AG08396 (cell line): ENCODE results near the gene CAMKK2.
"Not testable (repeated sequence)": the region's sequence is repeated elsewhere in the genome, so short reads cannot be mapped to it uniquely, and the experiment has no call there.

Source experiments
- DNase-seq: peaks from one replicate; pipeline ENCODE4 v3.0.0; 2012; ENCODE audit warnings: low spot score, mixed read lengths

CAMKK2 gene

DNA sequence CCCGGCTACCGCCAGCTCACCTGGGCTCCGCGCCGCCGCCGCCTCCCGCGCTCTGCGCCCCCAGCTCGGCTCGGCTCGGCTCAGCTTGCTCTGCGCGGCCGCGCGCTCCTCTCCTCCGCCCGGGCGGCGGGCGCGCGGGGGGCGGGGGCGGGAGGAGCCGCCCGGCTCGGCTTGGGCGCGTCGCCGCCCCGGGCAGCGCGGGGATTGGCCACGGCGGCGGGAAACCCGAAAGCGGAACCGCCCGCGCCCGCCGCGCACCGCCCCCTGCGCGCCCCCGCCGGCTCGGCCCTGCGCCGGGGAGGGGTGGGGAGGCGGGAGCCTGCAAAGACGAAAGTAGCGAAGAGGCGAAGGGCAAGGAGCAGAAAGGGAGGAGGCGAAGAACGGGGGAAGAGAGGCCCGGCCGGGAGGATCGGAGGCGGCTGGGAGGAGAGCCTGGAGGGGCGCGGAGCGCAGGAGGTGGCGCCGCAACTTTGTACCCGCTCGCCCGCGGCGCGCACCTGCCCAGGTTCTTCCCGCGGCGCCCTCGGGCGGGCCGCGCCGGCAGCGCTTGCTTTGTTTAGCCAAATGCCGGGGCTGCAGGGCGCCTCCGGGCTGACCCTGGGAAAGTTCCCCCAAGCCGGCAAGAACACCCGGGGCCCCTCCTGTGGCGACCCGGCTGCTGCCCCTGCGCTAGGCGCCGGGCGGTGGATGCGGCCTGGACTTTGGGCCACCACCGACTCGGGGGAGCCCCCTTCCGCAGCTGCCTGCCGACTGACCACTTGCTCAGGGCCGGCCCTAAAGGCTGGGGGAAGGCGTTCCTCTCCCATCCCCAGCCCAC, at the start of gene CAMKK2:
Gene CAMKK2, minus strand, starts transcription at position 92 of the 817 bp plus-strand sequence. CDS start 22,183 bp downstream, outside the sequence.
- DNase-seq: peak; percentile 98

DNA sequence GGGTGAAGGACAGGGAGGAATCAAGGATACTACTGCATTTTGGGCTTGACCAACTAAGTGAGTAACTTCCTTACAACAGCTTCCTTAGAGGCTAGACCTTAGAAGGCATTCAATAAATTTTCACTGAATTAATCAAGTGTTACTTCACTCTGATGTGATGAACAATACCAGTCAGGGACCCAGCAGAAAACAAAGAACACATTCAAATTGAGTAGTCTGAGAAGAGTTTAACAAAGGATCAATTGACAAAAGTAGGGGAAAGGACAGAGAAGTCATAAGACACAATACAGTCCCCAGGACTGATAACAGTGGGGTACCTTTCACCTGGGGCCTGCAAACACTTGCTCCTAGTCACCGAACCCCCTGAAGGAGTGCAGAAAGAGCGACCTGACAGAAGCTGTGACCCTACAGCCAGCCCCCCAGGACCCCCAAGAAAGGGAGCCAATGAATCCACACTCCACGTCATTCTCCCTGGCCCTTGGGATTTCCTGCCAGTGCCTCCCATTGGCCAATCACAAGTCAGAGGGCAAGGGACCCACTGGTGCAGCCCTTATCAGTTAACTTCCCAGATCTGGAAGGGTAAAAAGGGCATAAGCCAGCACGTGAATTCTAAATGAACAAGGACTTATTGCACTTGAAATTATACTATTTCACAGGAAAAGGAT, 48.8 kb upstream of the CAMKK2 start:
- DNase-seq: no peak

DNA sequence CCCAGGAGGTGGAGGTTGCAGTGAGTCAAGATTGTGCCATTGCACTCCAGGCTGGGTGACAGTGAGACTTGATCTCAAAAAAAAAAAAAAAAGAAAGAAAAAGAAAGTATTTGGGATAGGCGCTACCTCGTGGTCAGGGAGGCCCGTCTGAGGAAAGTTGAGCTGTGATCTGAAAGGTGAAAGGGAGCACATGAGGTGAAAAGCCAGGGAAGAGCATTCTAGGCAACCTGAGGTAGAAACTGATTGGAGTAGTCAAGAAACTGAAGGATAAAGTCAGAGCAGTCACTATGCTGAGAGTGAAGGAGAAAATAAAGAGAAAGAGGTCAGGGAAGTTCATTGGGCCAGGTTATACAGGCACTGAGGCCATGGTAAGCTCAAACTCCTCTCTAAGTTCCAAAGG, 48.0 kb upstream of the CAMKK2 start:
- DNase-seq: no peak

DNA sequence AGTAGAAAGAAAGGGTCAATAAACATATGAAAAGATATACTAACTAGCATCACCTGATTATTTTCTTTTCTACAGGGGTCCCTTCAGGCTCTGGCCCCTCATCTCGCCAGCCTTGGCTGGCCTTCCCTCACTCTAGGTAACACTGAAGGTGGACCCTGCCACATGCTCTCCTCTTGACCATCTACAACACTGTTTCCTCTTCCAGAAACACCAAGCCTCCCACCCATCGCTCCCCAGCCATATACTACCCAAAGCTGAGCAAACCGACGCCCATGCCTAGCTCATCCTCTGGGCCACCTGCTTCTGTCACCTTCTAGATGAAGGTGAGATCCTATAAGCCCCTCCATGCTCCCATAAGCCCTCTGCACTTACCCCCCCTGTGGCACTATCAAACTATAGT, 40.9 kb upstream of the CAMKK2 start:
- DNase-seq: no peak

DNA sequence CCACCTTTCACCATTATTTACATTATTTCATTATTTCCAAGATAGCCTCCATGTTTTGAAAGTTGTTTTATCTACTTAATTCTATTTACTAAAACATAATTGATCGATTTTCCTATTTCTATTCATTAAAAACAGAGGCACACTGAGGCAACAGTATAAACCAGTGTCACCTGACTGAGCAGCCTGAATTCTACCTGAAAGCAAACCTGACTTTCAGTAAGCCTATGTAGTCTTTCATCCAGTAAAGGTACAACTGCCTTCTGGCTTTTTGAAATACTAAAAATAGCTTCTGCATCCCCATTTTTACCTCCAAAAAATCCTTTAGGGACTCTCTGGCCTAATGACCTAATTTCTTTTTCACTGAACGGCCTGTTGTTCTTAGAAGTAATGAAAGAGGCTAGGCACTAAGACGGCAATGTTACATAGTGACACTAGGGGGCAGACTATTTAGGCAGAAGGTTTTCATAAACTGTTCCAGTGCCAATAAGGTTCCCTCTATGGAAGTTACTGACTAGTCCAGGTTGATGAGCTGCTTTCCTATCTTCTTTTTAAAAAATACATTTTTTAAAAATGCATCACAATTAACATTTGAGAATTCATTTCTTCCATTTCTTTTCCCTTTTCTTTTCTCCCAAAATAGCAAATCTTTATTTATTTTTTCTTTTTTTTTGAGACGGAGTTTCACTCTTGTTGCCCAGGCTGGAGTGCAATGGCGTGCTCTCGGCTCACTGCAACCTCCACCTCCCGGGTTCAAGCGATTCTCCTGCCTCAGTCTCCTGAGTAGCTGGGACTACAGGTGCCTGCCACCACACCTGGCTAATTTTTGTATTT, 38.2 kb upstream of the CAMKK2 start:
- DNase-seq: peak; percentile 63

DNA sequence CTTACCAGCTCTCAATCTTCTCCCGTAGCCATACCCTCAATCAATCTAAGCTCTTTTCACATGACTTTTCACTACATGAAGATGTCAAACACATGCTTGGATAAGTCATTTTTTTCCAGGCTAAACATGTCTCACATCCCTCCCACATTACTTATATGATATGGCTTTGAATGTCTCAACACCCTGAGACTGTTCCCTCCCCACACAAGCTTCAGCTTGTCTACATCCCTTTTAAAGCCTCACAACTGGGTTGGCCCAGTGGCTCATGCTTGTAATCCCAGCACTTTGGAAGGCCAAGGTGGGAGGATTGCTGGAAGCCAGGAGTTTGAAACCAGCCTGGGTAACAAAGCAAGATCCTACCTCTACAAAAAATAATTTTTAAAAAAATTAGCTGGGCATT, 37.2 kb upstream of the CAMKK2 start:
- DNase-seq: no peak

DNA sequence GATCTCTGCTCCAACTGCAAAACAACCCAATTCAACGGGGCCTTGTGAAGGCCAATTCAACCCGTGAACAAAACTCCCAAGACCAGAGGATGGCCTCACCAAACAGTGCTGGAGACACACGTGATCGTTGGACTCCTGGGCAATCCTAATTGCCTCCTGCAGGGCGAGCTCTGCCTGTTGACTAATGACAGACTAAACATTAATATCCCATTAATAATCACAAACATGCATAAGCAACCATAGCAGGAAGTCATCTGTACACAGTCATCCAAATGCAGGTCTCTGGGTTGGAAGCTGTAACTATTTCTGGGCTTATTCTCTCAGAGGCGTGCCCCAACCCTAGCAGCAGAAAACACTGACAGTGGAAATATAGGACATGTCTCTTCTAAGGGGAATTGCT, 34.7 kb upstream of the CAMKK2 start:
- no peak for DNase-seq

DNA sequence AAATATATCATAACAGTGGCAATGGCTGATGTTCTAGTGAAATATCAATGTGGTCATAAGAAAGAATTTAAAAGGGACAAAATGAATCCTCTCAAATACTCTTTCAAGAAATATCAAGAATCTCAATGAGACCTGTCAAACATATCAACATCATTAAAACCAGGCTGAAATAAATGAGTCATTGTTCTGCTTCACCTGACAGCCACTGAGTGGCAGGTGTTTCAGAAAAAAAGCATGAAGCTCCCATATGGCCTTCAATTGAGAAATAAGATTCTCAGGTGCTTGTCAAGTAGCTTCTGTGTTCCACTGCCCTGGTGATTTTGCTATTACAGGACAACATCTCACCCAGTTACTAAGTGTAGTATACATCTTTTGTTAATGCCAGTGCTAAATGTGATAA, 34.2 kb upstream of the CAMKK2 start:
- DNase-seq: no peak

DNA sequence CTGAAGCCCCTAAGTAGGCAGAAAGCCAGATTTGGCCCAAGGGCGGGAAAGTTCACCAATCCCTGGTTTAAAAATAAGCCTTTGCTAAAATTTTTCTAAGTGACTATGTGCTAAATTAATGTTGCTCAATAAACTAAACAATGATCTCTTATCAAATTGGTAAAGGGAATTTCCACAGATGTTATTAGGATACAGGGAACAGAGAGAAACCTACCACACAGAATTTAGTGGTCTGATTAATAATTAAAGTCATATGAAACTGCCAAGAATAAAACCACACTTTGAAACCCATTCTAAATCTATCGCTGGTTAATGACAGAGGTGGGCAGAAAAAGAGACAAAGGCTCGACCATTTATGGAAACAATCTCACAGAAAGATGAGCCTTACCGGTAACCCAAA, 33.7 kb upstream of the CAMKK2 start:
- DNase-seq: no peak

DNA sequence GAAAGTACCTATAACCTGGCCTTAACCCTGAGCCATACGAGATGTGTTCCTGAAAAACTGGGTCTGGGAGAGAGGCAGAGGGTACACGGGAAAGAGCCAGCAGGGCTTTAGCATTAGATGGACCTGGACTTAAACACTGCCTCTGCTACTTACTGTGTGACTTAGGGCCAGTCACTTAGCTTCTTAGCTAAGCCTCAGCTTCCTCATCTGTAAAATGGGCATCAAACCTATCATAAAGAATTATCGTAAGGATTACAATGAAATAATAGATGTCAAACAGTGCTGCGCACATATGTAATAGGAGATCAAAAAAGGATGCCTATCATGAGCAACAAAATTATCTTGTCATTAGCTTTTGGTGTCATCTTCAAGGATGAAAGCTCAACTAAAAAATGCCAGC, 32.1 kb upstream of the CAMKK2 start:
- DNase-seq: no peak

DNA sequence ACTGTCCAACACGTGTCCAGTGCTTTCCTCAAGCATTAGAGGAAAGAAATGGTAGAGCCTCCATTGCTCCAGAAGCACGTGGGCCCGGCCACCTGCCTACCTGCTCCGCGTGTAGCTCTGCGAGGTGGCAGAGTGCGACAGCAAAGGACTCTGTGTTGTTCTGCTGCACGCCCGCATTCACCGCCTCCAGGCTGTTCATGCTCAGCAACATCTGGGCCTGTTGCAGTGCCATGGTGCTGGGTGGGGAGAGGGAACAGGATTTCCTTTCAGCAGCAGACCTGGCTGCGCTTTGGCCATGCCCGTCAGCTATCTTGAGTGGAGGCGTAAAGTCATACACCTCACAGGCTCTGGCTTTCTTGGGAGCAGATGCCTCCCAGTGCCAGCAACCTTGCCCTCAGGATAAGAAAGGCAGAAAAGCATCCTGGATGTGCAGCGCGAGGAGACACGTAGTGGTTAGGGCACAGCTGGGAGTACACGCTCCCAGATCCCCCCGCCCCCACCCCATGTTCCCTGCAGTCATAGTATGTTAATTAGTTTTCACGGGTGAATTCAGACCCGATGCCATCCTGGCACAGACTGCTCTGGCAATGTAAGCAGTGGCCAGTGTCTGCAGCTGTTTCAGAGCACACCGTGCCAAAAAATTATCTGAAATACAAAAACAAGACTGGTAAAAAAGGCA, 30.6 kb upstream of the CAMKK2 start:
- no peak for DNase-seq

DNA sequence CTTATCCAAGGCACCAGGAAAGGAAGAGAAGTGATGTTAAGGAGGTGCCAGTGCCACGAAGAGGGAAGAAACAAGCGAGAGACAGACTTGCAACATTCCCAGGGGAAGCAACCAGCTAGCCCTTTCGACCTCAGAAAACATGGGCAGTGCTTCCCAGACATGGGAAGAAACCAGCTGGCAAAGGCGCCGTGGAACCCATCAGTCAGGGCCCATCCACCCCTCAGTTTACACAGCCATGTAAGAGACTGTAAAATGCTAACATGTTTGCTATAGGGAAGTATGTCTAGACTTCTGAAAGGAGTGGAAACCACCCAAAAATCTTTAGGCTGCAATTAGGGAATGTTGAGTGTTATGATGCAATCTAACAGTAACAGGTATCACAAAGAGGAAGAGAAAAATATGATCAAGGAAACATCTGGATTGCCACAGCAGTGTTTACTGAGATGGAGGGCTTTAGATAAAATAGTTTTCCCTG, 29.4 kb upstream of the CAMKK2 start:
- DNase-seq: no peak

DNA sequence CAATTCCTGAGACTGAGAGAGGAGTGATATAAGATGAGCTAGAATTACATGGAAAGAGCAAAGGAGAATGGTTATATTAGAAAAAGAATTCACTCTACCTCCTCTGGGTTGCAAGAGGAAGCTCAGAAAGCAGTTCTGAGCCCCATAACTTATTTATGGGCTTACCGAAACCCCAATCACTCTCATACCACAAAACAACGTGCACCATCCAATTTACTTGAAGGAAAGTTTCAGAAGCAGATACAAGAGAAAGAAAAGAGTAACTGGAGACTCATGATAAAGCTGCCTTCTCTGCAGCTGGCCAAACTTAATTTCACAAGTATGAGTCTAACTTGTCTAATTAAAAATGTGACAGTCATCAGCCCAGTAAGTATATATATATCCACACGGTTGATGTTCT, 27.4 kb upstream of the CAMKK2 start:
- DNase-seq: no peak

DNA sequence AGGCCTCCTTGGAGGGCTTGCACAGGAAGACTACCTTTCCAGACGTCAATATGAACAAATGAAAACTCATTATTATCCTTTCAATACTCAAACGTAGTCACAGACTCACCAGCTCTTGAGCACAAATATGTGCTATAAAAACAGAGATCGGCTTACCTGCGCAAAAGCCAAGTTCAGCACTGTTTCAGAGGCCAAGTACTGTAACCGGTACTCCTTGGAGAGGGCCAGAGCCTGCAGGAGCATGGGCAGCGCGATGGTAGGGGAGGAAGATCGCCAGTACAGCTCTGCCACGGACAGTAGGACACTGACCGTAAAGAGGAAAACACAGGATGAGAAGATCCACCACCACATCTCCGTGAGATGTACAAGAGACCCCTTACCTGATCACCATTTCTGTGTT, 21.6 kb upstream of the CAMKK2 start:
- no peak for DNase-seq

DNA sequence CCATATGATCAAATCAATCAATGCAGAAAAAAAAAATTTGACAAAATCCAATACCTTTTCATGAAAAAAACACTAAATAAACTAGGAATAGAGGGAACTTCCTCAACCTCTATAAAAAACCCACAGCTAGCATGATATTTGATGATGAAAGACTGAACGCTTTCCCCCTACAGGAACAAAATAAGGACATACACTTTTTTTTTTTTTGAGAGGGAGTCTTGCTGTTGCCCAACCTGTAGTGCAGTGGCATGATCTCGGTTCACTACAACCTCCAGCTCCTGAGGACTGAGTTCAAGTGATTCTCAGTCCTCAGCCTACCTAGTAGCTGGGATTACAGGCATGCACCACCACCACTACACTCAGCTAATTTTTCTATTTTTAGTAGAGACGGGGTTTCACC, 17.9 kb upstream of the CAMKK2 start:
- DNase-seq: no peak

DNA sequence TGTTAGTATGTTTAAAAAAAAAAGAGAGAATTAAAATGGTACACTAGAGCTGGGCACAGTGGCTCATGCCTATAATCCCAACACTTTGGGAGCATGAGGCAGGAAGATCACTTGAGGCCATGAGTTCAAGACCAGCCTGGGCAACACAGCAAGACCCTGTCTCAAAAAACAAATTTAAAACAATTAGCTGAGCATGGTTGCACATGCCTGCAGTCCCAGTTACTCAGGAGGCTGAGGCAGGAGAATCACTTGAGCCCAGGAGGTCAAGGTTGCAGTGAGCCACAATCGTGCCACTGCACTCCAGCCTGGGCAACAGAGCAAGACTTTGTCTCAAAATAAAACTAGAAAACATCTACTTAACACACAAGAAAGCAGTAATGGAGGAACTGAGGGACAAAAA, 13.7 kb upstream of the CAMKK2 start:
- not testable (repeated sequence) for DNase-seq

DNA sequence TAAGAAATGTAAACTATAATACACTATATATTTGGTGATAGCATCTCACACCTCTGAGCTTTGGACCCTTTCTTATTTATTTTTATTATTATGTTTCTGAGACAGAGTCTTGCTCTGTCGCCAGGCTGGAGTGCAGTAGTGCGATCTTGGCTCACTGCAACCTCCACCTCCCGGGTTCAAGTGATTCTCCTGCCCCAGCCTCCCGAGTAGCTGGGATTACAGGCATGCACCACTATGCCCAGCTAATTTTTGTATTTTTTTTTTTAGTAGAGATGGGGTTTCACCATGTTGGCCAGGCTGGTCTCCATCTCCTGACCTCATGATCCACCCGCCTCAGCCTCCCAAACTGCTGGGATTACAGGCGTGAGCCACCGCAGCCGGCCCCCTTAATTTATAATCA, 10.9 kb upstream of the CAMKK2 start:
- DNase-seq: not testable (repeated sequence)

DNA sequence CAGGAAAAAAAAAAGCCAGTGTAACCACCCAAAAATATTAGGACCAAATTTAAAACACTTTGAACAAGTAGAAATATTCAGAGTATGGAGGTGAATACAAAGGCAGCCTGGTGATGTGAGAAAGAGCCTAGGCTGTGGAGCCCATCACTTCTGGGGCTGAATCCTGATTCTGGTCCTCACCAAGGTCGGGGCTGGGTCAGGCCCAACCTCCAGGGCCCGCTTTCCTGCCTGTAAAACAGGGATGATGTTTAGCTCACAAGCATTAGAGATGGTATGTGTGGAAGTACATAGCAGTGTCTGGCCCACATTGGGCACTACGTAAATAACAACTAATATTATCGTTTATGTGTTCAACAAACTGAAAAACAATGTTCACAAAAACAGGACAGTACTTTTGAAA, 7.8 kb upstream of the CAMKK2 start:
- DNase-seq: no peak

DNA sequence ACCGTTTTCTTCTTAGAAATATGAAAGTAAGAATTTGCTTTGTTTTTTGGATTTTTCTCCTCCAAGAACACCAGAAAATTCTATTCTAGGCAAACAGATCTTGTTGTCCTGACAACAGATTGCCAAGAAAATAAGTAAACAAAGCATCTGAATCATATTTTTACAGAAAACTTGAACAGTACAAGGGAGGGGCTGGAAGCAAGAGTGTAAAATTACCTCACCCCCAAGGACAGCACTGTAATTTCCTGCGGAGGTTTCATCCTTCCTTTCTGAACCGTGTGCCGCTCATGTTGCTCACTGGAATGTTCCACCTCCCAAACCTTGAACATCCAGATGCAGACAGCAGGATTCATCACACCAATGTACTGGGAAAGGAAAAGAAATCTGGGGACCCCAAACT, 5.4 kb upstream of the CAMKK2 start:
- DNase-seq: no peak

DNA sequence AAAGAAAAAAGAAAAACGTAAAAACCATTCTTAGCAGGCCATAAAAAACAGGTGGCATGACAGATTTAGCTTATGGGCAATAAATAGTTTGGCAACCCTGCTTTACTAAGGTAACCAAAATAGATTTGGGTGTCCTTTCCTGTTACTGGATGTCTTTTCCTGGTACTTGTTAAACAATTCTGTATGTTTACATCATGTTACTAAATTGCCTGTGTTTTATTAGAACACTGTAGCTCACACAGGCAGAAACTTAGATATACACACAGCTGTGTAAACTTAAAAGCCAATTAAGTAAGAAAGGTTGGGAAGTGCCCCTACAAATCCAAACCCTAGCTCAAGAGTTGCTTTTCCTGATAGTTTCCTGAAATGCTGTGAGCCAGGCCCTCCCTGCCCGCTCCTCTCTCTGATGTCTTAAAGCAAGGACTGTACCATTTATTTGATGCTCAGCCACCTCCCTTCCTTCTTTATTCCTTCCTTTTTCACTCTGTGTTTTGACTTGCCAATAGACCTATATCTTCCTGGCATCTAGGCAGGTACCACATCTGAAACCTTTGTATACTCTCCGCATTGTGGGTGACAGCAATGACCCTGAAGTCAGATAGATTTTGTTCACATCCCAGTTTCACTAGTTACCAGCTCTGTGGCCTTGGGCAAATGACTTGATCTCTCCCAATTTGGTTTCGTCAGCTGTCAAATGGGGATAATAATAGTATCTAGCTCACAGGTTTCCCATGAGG, 3.7 kb upstream of the CAMKK2 start:
- no peak for DNase-seq

DNA sequence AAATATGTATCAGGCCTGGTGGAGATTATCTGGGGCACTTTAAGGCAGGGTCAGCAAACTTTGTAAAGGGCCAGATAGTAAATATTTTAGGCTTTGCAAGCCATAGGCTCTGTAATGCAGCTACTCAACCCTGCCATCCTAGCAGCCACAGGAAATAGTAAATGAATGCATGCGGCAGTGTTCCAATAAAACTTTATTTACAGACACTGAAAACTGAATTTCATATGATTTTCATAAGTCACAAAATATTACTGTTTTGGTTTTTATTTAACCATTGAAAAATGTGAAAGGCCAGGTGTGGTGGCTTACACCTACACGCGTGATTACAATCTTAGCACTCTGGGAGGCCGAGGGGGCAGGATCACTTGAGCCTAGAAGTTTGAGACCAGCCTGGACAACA, 3.2 kb upstream of the CAMKK2 start:
- DNase-seq: no peak
